ENCODE results near the gene USP40. TPM values are rescaled to one million over a fixed set of nuclear protein-coding genes. Genes with fewer than 3 reads are reported as not detected.

The USP40 gene
- total and polyA plus RNA-seq, 9 of the 15 experiments (the other 6 are each of a cell fraction or from before 2014, with no cell fraction given) = 5.5 to 15.0 (median 9.3) TPM

GRCh38 chr2:233458031-233458610 is 108.5 kb downstream of the USP40 start:
- Histone ChIP-seq H4K20me1 (replicated peaks; ENCODE audit: control insufficient read depth, insufficient read depth, low read length) (no peaks in the 10 kb centered on the region), H3K9me1 (ENCODE audit: control insufficient read depth, insufficient read depth, low read length) (no peaks in the 10 kb centered on the region), H3K4me1 (replicated peaks in 1 of 2; ENCODE audit: control insufficient read depth in 2 of 2, insufficient read depth in 2 of 2, low read length in 2 of 2) (no peaks in the 10 kb centered on the region), H3K79me2 (ENCODE audit: control insufficient read depth, insufficient read depth, low read length) (no peaks in the 10 kb centered on the region), H3K36me3 (ENCODE audit: control insufficient read depth, insufficient read depth, low read length) (peaks cover 52% of the 10 kb centered on the region; the same call in 2 of the 3 replicates), H3K9ac (ENCODE audit: insufficient read depth in 1 of 2, low read depth in 2 of 2, low read length in 2 of 2) (no peak overlapping the region), H3K27ac (ENCODE audit: extremely low read depth, low read depth, low read length) (no peak overlapping the region), H3K4me2 (ENCODE audit: insufficient read depth, low read length) (no peak overlapping the region), H2AFZ (ENCODE audit: low read depth, low read length) (no peak overlapping the region), H3K27me3 (ENCODE audit: control insufficient read depth in 2 of 2, insufficient read depth in 2 of 2, low read length in 2 of 2) (no peaks in the 10 kb centered on the region), H3K4me3 (no peak overlapping the region), H3K9me3 (replicated peaks; ENCODE audit: control insufficient read depth, insufficient read depth, low read depth, low read length) (no peaks in the 10 kb centered on the region)
- BruUV-seq (replicated peaks) = no TSS peak
- FAIRE-seq = no peak
- in situ Hi-C loops (cut with MboI) (no loop called here), intact Hi-C loops (cut with micrococcal nuclease) (no loop called here)
- ATAC-seq = no peak
- POLR2A ChIA-PET = no interaction called here
- no peak for DNase-seq (ENCODE audit: extremely low read depth in 1 of 4, low spot score in 3 of 4)
- TF ChIP-seq ZBTB40 (IDR thresholded peaks at IDR 0.05) (no peak), ZBTB40 (CRISPR knock-in tag; IDR thresholded peaks at IDR 0.05) (no peak), KDM5B (IDR thresholded peaks at IDR 0.05; ENCODE audit: insufficient replicate concordance, low read depth, low read length) (no peak), SNAPC5 (CRISPR knock-in tag; IDR thresholded peaks at IDR 0.05) (no peak), MYBL2 (IDR thresholded peaks at IDR 0.05; ENCODE audit: low read depth) (no peak), MYBL2 (CRISPR knock-in tag; IDR thresholded peaks at IDR 0.05; ENCODE audit: borderline replicate concordance) (no peak), ZNF780A (CRISPR knock-in tag; IDR thresholded peaks at IDR 0.05) (no peak), MEF2D (tag; conservative IDR thresholded peaks at IDR 0.05; ENCODE audit: low read depth) (no peak), ZBTB1 (CRISPR knock-in tag; IDR thresholded peaks at IDR 0.05; ENCODE audit: borderline replicate concordance, low read depth) (no peak)
- TF ChIP-seq, protein P1, sequence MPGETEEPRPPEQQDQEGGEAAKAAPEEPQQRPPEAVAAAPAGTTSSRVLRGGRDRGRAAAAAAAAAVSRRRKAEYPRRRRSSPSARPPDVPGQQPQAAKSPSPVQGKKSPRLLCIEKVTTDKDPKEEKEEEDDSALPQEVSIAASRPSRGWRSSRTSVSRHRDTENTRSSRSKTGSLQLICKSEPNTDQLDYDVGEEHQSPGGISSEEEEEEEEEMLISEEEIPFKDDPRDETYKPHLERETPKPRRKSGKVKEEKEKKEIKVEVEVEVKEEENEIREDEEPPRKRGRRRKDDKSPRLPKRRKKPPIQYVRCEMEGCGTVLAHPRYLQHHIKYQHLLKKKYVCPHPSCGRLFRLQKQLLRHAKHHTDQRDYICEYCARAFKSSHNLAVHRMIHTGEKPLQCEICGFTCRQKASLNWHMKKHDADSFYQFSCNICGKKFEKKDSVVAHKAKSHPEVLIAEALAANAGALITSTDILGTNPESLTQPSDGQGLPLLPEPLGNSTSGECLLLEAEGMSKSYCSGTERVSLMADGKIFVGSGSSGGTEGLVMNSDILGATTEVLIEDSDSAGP (CRISPR knock-in tag; IDR thresholded peaks at IDR 0.05) = no peak
- CTCF ChIA-PET (ENCODE audit: low intra/inter-chr PET ratio) = no interaction called here
- WGBS (ENCODE audit: insufficient coverage, low coverage, missing lambda C conversion rate) = 97% methylated on average over 12 of the region's 20 CpGs
